ENCODE measurements around the gene TMEM132D. TPM values are rescaled to one million over a fixed set of nuclear protein-coding genes. Genes with fewer than 3 reads are reported as not detected.

The TMEM132D gene
- total RNA-seq, 1 donor from 2014 or later = not detected

DNA sequence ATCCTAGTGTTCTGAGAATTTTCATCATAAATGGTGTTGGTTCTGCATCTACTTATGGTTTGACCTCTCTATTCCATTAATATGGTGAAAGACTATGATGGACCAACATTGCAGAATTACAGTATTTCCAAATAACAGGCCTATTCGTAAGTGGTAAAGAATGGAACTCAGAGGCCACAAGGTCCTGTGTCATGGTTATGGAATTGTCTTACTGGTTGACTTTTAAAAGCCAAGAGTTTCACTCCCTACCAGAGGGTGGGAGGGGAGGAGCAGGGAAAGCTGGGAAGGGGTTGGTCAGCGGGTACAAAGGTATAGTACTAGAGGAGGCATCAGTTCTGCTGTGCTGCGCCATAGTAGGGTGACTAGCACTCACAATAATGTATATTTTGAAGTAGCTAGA is 153.4 kb downstream of the TMEM132D start:
- ATAC-seq (no peak), DNase-seq (ENCODE audit: low spot score) (no peak)

- DNase-seq (ENCODE audit: low spot score) = no peak
- ATAC-seq = no peak
These were observed 157.5 kb downstream of the TMEM132D start for GRCh38 chr12:129746318-129746717.

DNA sequence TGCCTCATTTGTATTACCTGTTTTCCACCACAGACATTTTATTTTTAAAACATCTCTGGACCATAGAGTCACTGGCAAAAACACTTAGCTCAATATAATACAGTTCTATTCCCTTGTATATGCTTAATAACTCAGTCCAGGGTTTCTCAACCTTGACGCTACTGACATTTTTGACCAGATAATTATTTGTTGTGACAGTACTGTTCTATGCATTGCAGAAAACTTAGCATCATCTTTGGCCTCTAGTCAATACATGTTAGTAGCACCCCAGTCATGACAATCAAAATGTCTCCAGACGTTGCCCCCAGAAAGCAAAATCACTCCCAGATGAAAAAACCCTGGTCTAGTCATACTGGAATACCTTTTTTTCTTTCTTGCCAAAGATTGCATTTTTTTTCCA is 174.7 kb downstream of the TMEM132D start:
- no peak for ATAC-seq

GRCh38 chr12:129727100-129727499 is 176.7 kb downstream of the TMEM132D start:
- ATAC-seq (no peak), DNase-seq (ENCODE audit: low spot score) (no peak)

More for the DNA sequence above, 174.7 kb downstream of the TMEM132D start:
- no peak for DNase-seq (ENCODE audit: low spot score)

GRCh38 chr12:129723260-129723659 is 180.6 kb downstream of the TMEM132D start:
- ATAC-seq (no peak), DNase-seq (ENCODE audit: low spot score) (no peak)

DNA sequence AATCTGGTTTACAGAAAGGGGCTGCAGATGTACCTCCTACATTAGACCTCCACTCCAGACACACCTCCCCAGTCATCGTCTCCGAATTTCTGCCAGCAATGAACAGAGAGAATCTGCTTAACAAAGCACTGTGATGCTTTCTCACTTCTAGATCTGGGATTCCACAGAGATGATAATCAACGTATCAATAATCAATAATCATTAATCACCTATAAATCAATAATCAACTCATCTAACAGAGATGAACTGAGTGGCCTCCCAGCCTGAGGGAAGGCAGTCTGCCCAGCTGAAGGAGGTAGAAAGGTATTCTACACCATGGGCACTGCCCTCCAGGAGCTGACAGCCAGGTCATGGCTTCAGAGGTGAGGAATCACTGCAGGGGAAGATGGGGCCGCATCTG is 183.2 kb downstream of the TMEM132D start:
- no peak for DNase-seq (ENCODE audit: low spot score)
- no peak for ATAC-seq

- ATAC-seq (no peak), DNase-seq (ENCODE audit: low spot score) (no peak)
These were observed 184.4 kb downstream of the TMEM132D start for GRCh38 chr12:129719416-129719815.

- DNase-seq (ENCODE audit: low spot score) (no peak), ATAC-seq (no peak)
These were observed 186.4 kb downstream of the TMEM132D start for GRCh38 chr12:129717438-129717837.

- DNase-seq (ENCODE audit: low spot score) (no peak), ATAC-seq (no peak)
These were observed 187.0 kb downstream of the TMEM132D start for GRCh38 chr12:129716825-129717224.

GRCh38 chr12:129706716-129707115 is 197.1 kb downstream of the TMEM132D start:
- ATAC-seq = no peak
- DNase-seq (ENCODE audit: low spot score) = no peak

- DNase-seq (ENCODE audit: low spot score) (no peak), ATAC-seq (no peak)
These were observed 199.5 kb downstream of the TMEM132D start for GRCh38 chr12:129704232-129704830.

DNA sequence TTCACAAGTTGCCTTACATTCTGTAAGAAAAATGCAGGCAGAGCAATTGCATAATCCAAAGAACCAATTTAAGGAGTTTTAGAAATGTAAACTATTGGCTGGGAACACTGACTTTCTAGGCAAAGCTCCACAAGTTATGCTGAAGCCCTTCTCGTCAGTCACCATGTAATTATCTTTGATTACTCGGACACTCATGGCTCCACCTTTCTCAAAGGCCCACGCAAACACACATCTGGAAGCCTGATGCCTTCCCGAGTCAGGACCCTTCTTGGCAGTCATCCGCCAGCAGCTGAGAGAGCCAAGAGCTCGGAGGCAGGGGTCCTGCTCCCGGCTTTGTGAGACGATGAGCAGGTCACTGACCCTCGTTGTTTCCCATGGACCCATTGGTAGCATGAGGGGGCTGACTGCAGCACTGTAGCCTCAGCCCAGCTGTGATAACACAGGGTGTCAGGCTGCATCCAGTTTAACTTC is 202.2 kb downstream of the TMEM132D start:
- DNase-seq (ENCODE audit: low spot score) (no peak), ATAC-seq (peak; percentile 13)

DNA sequence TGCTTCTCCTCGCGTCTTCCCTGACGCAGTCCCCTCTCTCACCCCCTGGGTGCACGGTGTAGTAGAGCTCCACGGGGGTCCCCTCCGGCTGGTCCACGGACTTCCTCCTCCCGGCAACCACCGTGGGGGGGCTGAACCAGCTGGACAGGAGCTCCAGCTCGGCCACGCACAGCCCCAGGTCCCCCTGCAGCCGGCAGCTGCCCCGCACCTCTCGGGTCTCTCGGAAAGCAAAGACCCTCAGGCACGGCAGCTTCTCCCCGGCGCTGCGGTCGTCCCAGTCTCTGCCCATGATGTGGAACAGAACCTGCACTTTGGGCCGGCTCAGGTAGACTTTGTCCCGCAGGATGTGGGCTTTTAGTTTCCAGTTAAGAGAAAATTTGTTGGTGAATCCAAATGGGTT is 203.8 kb downstream of the TMEM132D start:
- no peak for DNase-seq (ENCODE audit: low spot score)

DNA sequence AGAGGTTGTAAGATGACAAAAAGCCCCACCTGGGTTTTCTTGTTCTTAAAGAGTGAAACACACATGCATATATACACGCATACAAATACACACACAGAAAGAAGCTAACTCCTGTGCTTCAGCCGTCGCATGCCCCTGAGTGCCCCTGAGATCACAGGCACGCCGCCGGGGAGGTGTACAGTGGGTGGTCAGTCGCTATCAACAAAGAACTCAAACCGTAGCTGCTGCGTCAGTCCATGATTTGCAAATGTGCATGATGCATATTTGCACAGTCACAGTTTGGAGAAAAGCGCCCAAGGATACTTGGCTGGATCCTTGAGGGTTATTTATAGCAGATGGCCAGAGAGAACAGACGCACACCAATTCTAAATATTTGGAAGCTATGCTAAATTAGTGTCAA is 206.9 kb downstream of the TMEM132D start:
- DNase-seq (ENCODE audit: low spot score) (no peak), ATAC-seq (no peak)

More for the DNA sequence above, 203.8 kb downstream of the TMEM132D start:
- no peak for ATAC-seq

DNA sequence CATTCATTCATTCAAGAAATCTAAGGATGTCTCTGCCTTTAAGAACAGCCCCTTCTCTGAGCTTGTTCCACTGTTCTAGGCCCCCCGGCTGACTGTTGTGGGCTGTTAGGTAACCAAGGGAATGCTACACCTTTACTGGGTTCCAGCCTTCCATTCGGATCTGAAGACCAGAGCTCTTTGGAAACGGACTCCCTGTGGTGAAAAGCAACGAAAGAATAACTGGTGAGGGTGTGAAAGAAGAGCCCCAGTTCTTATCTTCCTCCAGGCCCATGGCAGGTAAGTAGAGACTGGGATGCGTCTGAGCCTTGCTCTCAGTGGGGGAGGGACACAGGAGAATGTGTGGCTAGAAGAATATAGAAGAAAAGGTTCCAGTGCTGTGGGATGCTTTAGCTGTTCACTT is 207.4 kb downstream of the TMEM132D start:
- ATAC-seq (no peak), DNase-seq (ENCODE audit: low spot score) (no peak)

- ATAC-seq = no peak
- DNase-seq (ENCODE audit: low spot score) = no peak
These were observed 210.1 kb downstream of the TMEM132D start for GRCh38 chr12:129693731-129694130.

DNA sequence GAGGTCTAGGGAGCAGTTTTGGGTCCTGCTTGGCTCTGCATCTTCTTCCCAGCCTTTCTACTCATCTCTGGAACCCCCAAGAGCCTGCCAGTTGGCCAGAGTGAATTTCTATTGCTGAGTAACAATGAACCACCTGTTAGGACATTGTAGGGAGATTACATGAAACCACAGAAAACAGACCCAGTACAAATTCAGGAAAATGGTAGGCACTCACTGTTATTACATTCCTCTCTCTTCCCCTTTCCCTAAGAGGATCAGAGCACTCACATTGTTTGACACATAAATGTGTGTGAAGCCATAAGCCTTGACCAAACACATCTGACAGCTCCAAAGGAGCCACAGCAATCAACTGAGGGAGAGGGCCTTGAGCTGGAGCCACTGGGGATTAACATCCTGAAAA is 216.1 kb downstream of the TMEM132D start:
- DNase-seq (ENCODE audit: low spot score) (no peak), ATAC-seq (no peak)

DNA sequence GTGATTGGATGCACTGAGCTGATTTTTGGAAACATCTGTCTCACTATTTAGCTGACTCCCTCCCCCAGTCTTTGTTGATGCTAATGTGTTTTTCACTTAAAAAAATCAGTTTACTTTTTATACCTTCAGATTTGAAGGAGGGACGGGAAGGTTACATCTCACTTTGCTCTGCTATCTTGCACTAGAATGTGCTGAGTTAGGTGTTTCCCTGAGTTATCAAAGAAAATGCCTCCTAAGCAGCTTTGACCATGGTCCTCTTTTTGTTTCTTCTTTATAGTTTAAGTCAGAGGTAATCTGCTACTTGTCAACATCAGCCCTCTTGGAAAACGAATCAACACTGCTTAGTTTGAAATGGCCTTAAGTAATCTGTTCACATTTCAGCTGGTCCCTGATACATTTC is 222.0 kb downstream of the TMEM132D start:
- ATAC-seq (no peak), DNase-seq (ENCODE audit: low spot score) (no peak)

DNA sequence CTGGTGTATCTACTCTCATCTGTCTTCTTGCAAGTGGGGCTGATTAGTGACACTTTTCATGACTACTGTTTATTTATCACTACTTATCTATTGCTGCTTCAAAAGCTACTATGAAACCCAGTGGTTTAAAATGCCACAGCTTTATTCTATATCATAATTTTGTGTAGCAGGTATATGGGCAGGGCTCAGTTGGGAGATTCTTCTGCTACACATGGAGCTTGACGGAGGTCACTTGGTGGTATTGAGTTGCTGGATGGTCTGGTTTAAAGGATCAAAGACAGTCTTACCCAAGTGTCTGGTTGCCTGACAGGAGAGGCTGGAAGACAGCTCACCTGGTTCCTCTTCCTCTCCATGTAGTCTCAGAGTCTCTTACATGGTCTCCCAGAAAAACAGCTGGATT is 222.7 kb downstream of the TMEM132D start:
- ATAC-seq (no peak), DNase-seq (ENCODE audit: low spot score) (no peak)

DNA sequence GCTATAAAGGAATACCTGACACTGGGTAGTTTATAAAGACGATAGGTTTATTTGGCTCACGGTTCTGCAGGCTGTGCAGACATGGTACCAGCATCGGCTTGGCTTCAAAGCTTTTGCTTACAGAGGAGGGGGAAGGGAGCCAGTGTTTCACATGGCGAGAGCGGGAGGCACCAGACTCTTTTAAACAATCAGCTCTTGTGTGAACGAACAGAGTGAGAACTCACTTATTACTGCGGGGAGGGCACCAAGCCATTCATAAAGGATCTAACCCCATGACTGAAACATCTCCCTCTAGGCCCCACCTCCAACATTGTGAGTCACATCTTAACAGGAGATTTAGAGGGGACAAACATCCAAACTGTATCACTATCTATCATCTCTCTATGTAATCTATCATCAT is 227.4 kb downstream of the TMEM132D start:
- no peak for DNase-seq (ENCODE audit: low spot score)

GRCh38 chr12:129675947-129676346 is 227.9 kb downstream of the TMEM132D start:
- ATAC-seq (no peak), DNase-seq (ENCODE audit: low spot score) (no peak)

More for the DNA sequence above, 227.4 kb downstream of the TMEM132D start:
- ATAC-seq = no peak

DNA sequence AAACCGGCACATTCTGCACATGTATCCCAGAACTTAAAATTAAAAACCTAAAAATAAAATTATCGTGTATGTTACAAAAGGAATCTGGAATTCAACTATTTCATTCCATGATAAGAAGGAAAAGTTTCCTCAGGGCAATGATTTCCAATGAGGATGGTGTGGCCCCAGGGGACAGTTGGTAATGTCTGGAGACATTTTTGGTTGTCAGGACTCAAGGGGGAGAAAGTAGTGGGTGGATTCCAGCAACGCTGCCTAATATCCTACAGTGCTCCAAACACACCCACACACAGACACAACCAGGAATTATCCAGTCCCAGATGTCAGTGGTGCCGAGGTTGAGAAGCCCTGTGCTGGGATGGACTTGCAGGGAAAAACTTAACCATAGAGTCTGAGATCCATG is 228.3 kb downstream of the TMEM132D start:
- DNase-seq (ENCODE audit: low spot score) = no peak
- ATAC-seq = no peak

DNA sequence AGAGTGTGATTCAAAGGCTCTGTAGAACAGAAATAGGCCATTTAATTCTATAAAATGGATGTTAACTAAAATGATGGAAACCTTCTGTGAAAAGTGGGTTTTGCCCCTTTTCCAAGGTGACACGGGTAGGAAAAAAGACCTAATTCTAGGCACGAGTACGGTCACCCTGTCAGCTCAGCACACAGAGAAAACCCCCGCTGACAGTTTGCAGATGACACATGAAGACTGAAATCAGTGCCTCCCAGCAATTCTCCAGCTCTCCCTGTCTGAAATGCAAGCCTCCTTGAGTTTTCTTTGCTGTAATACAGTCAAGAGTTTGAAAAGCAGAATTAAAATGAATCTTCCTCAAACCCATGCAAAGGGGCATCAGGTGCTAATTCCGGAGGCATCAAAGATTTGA is 230.0 kb downstream of the TMEM132D start:
- no peak for ATAC-seq
- DNase-seq (ENCODE audit: low spot score) = no peak

Measured in left lobe of liver (tissue), 2 donors.